ENCODE data around the gene SEMA3F. TPM values are rescaled to one million over a fixed set of nuclear protein-coding genes. Genes with fewer than 3 reads are reported as not detected.

SEMA3F gene
- total RNA-seq, 4 donors from 2014 or later, result 5.2 to 40.1 (median 7.5) TPM

- intact Hi-C loops (cut with DNase I; ENCODE audit: low total_unique reads), result no loop called here
- H3K27me3 ChIP-seq, result no peaks in the 10 kb centered on the region
- ATAC-seq, result no peak
Measured at GRCh38 chr3:50177346-50177745, 22.2 kb downstream of the SEMA3F start.

GRCh38 chr3:50179710-50180109, 24.6 kb downstream of the SEMA3F start:
- intact Hi-C loops (cut with DNase I; ENCODE audit: low total_unique reads) (no loop called here), in situ Hi-C loops (cut with MboI; ENCODE audit: low sequenced_read_pairs in 4 of 4) (loop anchor here in 1 of 4 donors (10.0 kb wide), 1 partner anchor 55 kb away; no protein-coding TSS in a partner anchor)
- Histone ChIP-seq H3K9me3 (no peaks in the 10 kb centered on the region), H3K27ac (no peak overlapping the region), H3K27me3 (no peaks in the 10 kb centered on the region), H3K4me3 (no peak overlapping the region), H3K4me1 (no peaks in the 10 kb centered on the region), H3K36me3 (peaks cover 0 to 6% of the 10 kb centered on the region in 2 donors)
- ATAC-seq (no peak), DNase-seq (no peak)
- no peak for TF ChIP-seq CTCF (IDR thresholded peaks at IDR 0.05 in 4 of 5, conservative IDR thresholded peaks at IDR 0.05 in 1 of 5)
- no peak for TF ChIP-seq POLR2A (IDR thresholded peaks at IDR 0.05)

More at GRCh38 chr3:50177346-50177745, 22.2 kb downstream of the SEMA3F start:
- no peak for DNase-seq
- Histone ChIP-seq H3K4me3 (no peak overlapping the region), H3K9me3 (no peaks in the 10 kb centered on the region), H3K4me1 (peaks cover 8 to 9% of the 10 kb centered on the region in 2 donors), H3K36me3 (no peaks in the 10 kb centered on the region), H3K27ac (no peak overlapping the region)
- TF ChIP-seq POLR2A (IDR thresholded peaks at IDR 0.05) (no peak), CTCF (IDR thresholded peaks at IDR 0.05 in 4 of 5, conservative IDR thresholded peaks at IDR 0.05 in 1 of 5) (no peak)
- in situ Hi-C loops (cut with MboI; ENCODE audit: low sequenced_read_pairs in 4 of 4), result no loop called here

GRCh38 chr3:50181985-50182384, 26.9 kb downstream of the SEMA3F start:
- no peaks in the 10 kb centered on the region for H3K9me3 ChIP-seq
- TF ChIP-seq POLR2A (IDR thresholded peaks at IDR 0.05) (no peak), CTCF (IDR thresholded peaks at IDR 0.05 in 4 of 5, conservative IDR thresholded peaks at IDR 0.05 in 1 of 5) (no peak)
- H3K4me3 ChIP-seq, result no peak overlapping the region
- no peak overlapping the region for H3K27ac ChIP-seq
- H3K4me1 ChIP-seq, result no peaks in the 10 kb centered on the region
- peaks cover 0 to 13% of the 10 kb centered on the region in 2 donors for H3K36me3 ChIP-seq
- no peak for DNase-seq
- ATAC-seq, result no peak
- no peaks in the 10 kb centered on the region for H3K27me3 ChIP-seq
- in situ Hi-C loops (cut with MboI; ENCODE audit: low sequenced_read_pairs in 4 of 4) (loop anchor here in 1 of 4 donors (10.0 kb wide), 1 partner anchor 57 kb away; no protein-coding TSS in a partner anchor), intact Hi-C loops (cut with DNase I; ENCODE audit: low total_unique reads) (no loop called here)

GRCh38 chr3:50182533-50183099, 27.5 kb downstream of the SEMA3F start:
- Histone ChIP-seq H3K9me3 (no peaks in the 10 kb centered on the region), H3K27ac (no peak overlapping the region), H3K27me3 (no peaks in the 10 kb centered on the region), H3K4me3 (no peak overlapping the region), H3K4me1 (no peaks in the 10 kb centered on the region), H3K36me3 (peaks cover 0 to 13% of the 10 kb centered on the region in 2 donors)
- intact Hi-C loops (cut with DNase I; ENCODE audit: low total_unique reads) (no loop called here), in situ Hi-C loops (cut with MboI; ENCODE audit: low sequenced_read_pairs in 4 of 4) (loop anchor here in 1 of 4 donors (10.0 kb wide), 1 partner anchor 58 kb away; no protein-coding TSS in a partner anchor)
- no peak for ATAC-seq
- DNase-seq, result no peak
- TF ChIP-seq POLR2A (IDR thresholded peaks at IDR 0.05), result no peak
- no peak for TF ChIP-seq CTCF (IDR thresholded peaks at IDR 0.05 in 4 of 5, conservative IDR thresholded peaks at IDR 0.05 in 1 of 5)

Measured in gastrocnemius medialis (tissue), 4 donors.